ENCODE results near the gene DYNLL2.

DNA sequence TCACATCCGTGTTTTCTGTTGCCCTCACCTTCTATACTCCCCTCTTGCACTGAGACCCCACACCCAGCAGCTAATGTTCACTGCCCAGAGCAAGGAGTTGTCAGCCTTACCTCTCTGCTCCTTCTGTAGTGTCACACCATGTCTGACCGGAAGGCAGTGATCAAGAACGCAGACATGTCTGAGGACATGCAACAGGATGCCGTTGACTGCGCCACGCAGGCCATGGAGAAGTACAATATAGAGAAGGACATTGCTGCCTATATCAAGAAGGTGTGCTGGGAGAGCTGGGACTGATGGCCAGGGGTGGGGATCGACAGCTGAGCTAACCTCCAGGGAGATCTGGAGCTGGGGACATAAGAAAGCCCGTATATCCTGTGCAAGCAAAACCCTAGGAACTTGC, 3.7 kb downstream of the DYNLL2 start:
- TF ChIP-seq EZH2 (IDR thresholded peaks at IDR 0.05; ENCODE audit: low read length): no peak
- TF ChIP-seq, protein P1, sequence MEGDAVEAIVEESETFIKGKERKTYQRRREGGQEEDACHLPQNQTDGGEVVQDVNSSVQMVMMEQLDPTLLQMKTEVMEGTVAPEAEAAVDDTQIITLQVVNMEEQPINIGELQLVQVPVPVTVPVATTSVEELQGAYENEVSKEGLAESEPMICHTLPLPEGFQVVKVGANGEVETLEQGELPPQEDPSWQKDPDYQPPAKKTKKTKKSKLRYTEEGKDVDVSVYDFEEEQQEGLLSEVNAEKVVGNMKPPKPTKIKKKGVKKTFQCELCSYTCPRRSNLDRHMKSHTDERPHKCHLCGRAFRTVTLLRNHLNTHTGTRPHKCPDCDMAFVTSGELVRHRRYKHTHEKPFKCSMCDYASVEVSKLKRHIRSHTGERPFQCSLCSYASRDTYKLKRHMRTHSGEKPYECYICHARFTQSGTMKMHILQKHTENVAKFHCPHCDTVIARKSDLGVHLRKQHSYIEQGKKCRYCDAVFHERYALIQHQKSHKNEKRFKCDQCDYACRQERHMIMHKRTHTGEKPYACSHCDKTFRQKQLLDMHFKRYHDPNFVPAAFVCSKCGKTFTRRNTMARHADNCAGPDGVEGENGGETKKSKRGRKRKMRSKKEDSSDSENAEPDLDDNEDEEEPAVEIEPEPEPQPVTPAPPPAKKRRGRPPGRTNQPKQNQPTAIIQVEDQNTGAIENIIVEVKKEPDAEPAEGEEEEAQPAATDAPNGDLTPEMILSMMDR (optimal IDR thresholded peaks at IDR 0.05 in 1 of 3, IDR thresholded peaks at IDR 0.05 in 1 of 3, conservative IDR thresholded peaks at IDR 0.05 in 1 of 3; ENCODE audit: extremely low read depth in 1 of 3, insufficient read depth in 2 of 3, low read length in 3 of 3): no peak

Data from keratinocyte (primary cell).